ENCODE measurements around the gene DCAF8. TPM values are rescaled to one million over a fixed set of nuclear protein-coding genes. Genes with fewer than 3 reads are reported as not detected.

The DCAF8 gene
- total RNA-seq, 1 experiment from 2014 or later = 126 TPM

DNA sequence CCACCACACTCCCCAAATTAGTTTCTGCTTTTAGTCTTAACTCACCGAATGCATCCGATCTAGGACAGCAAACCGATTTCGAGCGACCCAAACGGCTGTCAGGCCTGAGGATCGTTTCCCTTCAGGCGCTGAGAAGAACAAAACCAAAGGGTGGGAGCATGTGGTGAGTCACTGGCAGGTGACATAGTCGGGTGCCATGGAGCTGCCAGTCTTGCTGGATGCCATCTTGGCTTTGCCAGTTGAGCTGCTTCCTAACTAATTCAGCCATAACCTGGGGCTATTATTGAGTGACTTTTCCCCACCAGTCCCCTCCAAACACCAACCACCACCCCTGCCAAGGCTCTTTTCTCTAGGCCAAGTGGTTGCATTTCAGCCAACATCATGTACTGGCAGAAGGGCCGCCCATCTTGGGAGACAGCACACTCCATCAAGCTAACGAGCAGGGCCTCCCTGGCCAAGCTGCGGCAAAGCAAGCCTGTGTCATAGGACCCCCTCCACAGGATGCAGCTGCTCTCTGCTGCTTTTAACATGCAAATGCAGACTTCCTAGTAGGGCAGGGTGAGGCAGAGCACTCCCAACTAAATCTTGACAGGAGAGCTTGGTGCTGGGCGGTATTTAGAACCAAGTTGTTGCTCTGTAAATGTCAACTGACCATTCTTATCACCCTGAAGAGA lies 44.9 kb upstream of the DCAF8 start:
- intact Hi-C loops (cut with micrococcal nuclease; ENCODE audit: unreplicated experiment) = no loop called here
- Mint-ChIP-seq H3K4me3 (ENCODE audit: low read depth, unreplicated experiment) (no peak overlapping the region), H3K27ac (ENCODE audit: unreplicated experiment) (no peak overlapping the region), H3K27me3 (ENCODE audit: unreplicated experiment) (no peaks in the 10 kb centered on the region), H3K4me1 (ENCODE audit: low read depth, unreplicated experiment) (no peaks in the 10 kb centered on the region), H3K9me3 (ENCODE audit: low read depth, unreplicated experiment) (no peaks in the 10 kb centered on the region), H3K36me3 (ENCODE audit: insufficient read depth, unreplicated experiment) (peaks cover 73% of the 10 kb centered on the region)
- DNase-seq = no peak
- BruUV-seq (replicated peaks) = no TSS peak
- CTCF ChIA-PET = no interaction called here
- no peak for TF ChIP-seq CTCF (IDR thresholded peaks at IDR 0.05; ENCODE audit: unreplicated experiment)

DNA sequence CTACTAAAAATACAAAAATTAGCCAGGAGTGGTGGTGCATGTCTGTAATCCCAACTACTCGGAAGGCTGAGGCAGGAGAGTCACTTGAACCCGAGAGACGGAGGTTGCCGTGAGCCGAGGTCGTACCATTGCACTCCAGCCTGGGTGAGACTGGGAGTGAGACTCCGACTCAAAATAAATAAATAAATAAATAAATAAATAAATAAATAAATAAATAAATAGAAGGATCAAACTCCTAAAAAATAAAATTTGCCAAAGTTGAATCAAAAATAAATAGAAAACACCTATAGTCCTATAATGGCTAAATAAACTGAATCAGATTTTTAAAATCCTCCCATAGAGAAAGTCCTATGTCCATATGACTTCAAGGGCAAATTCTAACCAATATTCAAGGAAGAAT lies 37.8 kb upstream of the DCAF8 start:
- no peak overlapping the region for H3K4me3 Mint-ChIP-seq (ENCODE audit: low read depth, unreplicated experiment)
- TF ChIP-seq CTCF (IDR thresholded peaks at IDR 0.05; ENCODE audit: unreplicated experiment) = no peak
- no peaks in the 10 kb centered on the region for H3K27me3 Mint-ChIP-seq (ENCODE audit: unreplicated experiment)
- CTCF ChIA-PET = no interaction called here
- no peak overlapping the region for H3K27ac Mint-ChIP-seq (ENCODE audit: unreplicated experiment)
- no TSS peak for BruUV-seq (replicated peaks)
- peaks cover 81% of the 10 kb centered on the region for H3K36me3 Mint-ChIP-seq (ENCODE audit: insufficient read depth, unreplicated experiment)
- H3K9me3 Mint-ChIP-seq (ENCODE audit: low read depth, unreplicated experiment) = no peaks in the 10 kb centered on the region
- intact Hi-C loops (cut with micrococcal nuclease; ENCODE audit: unreplicated experiment) = no loop called here
- no peak for DNase-seq
- no peaks in the 10 kb centered on the region for H3K4me1 Mint-ChIP-seq (ENCODE audit: low read depth, unreplicated experiment)

- Mint-ChIP-seq H3K36me3 (ENCODE audit: insufficient read depth, unreplicated experiment) (peaks cover 86% of the 10 kb centered on the region), H3K9me3 (ENCODE audit: low read depth, unreplicated experiment) (no peaks in the 10 kb centered on the region), H3K27me3 (ENCODE audit: unreplicated experiment) (no peaks in the 10 kb centered on the region), H3K27ac (ENCODE audit: unreplicated experiment) (no peak overlapping the region), H3K4me3 (ENCODE audit: low read depth, unreplicated experiment) (no peak overlapping the region), H3K4me1 (ENCODE audit: low read depth, unreplicated experiment) (no peaks in the 10 kb centered on the region)
- intact Hi-C loops (cut with micrococcal nuclease; ENCODE audit: unreplicated experiment) = loop anchor here (5.0 kb wide), 1 partner anchor 36 kb away; no protein-coding TSS in a partner anchor
- DNase-seq = no peak
- CTCF ChIA-PET = no interaction called here
- TF ChIP-seq CTCF (IDR thresholded peaks at IDR 0.05; ENCODE audit: unreplicated experiment) = no peak
- BruUV-seq (replicated peaks) = no TSS peak
Measured at GRCh38 chr1:160296036-160296435, 33.7 kb upstream of the DCAF8 start.

DNA sequence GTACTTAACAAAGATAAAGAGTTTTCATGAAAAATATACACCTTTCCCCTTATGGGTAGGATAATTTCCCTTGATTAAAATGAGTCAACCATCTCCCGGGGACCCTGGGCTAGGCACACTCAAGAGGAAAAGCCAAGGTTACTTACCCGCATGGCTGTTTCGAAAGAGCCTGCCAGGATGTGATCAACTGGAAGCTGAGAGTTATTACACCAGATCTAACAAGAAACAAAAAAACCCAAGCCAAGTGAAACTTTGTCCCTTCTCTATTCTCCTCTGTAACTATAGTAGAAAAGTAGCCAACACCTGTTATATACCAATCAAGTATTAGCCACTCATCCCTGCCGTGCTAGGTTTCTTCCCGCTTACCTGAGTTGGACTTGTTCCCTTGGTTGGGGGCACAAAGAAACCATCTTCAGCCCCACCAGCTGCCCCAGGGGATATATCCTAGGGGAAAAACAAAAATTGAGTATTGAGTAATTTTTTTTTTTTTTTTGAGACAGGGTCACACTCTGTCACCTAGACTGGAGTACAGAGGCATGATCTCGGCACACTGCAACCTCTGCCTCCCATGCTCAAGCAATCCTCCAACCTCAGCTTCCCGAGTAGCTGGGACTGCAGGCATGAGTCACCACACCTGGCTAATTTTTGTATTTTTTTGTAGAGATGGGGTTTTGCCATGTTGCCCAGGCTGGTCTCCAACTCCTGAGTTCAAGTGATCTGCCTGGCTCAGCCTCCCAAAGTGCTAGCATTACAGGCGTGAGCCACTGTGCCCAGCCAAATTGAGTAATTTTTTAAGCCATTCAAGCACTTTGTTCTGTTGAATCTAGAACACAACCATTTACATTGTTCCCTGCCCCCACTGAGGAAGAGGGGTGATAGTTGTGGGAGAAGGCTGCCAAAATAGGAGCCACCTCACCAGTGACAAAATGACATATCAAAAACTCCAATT lies 30.9 kb upstream of the DCAF8 start:
- Mint-ChIP-seq H3K27me3 (ENCODE audit: unreplicated experiment) (no peaks in the 10 kb centered on the region), H3K36me3 (ENCODE audit: insufficient read depth, unreplicated experiment) (peaks cover 83% of the 10 kb centered on the region), H3K9me3 (ENCODE audit: low read depth, unreplicated experiment) (no peaks in the 10 kb centered on the region), H3K4me3 (ENCODE audit: low read depth, unreplicated experiment) (no peak overlapping the region), H3K27ac (ENCODE audit: unreplicated experiment) (no peak overlapping the region), H3K4me1 (ENCODE audit: low read depth, unreplicated experiment) (no peaks in the 10 kb centered on the region)
- intact Hi-C loops (cut with micrococcal nuclease; ENCODE audit: unreplicated experiment) = loop anchor here (5.0 kb wide), 1 partner anchor 84 kb away; no protein-coding TSS in a partner anchor
- DNase-seq = no peak
- TF ChIP-seq CTCF (IDR thresholded peaks at IDR 0.05; ENCODE audit: unreplicated experiment) = no peak
- no TSS peak for BruUV-seq (replicated peaks)
- CTCF ChIA-PET = interaction anchor here (2.5 kb wide), 1 partner anchor 101 kb away, joined by 46 read pairs; no protein-coding TSS in a partner anchor
